Measurements from ENCODE around the gene PLCD1. TPM values are rescaled to one million over a fixed set of nuclear protein-coding genes. Genes with fewer than 3 reads are reported as not detected.
A peak's percentile ranks its signal among the peaks of the same experiment; 100 is the strongest.

PLCD1 gene
- total and polyA plus RNA-seq, 2 of the 13 experiments (the other 11 are each of a cell fraction or from before 2014, with no cell fraction given) = 10.1 to 12.4 TPM

GRCh38 chr3:37986479-37987314 is 42.7 kb downstream of the PLCD1 start (continued):
- no peak for TF ChIP-seq TFDP2 (CRISPR knock-in tag; IDR thresholded peaks at IDR 0.05)
- no peak for TF ChIP-seq ZNF816 (CRISPR knock-in tag; IDR thresholded peaks at IDR 0.05; ENCODE audit: borderline replicate concordance)
- TF ChIP-seq NCOA2 (CRISPR knock-in tag; IDR thresholded peaks at IDR 0.05) = peak; percentile 79
- no peak for TF ChIP-seq ZFP82 (CRISPR knock-in tag; IDR thresholded peaks at IDR 0.05; ENCODE audit: borderline replicate concordance)
- TF ChIP-seq ELF1 (CRISPR knock-in tag; IDR thresholded peaks at IDR 0.05) = no peak
- TF ChIP-seq LBX2 (CRISPR knock-in tag; IDR thresholded peaks at IDR 0.05; ENCODE audit: borderline replicate concordance) = no peak
- TF ChIP-seq GPN1 (CRISPR knock-in tag; IDR thresholded peaks at IDR 0.05; ENCODE audit: borderline replicate concordance) = no peak
- no peak for TF ChIP-seq ATF4 (CRISPR knock-in tag; IDR thresholded peaks at IDR 0.05)
- TF ChIP-seq TAF1 (CRISPR knock-in tag; IDR thresholded peaks at IDR 0.05) = no peak
- no peak for TF ChIP-seq REPIN1 (CRISPR knock-in tag; IDR thresholded peaks at IDR 0.05; ENCODE audit: borderline replicate concordance, low read depth)
- TF ChIP-seq TBX3 (IDR thresholded peaks at IDR 0.05; ENCODE audit: borderline replicate concordance) = no peak
- TF ChIP-seq ZNF18 (CRISPR knock-in tag; IDR thresholded peaks at IDR 0.05; ENCODE audit: insufficient replicate concordance) = no peak
- TF ChIP-seq ZMYM4 (CRISPR knock-in tag; IDR thresholded peaks at IDR 0.05) = peak; percentile 56
- TF ChIP-seq ZFP1 (CRISPR knock-in tag; IDR thresholded peaks at IDR 0.05) = no peak
- TF ChIP-seq ARID4A (CRISPR knock-in tag; IDR thresholded peaks at IDR 0.05; ENCODE audit: borderline replicate concordance) = peak; percentile 55; the same call in 1 of the 2 replicates

All from HepG2 (cell line).